Lower leg skin (tissue), 3 donors: ENCODE measurements around the gene FBXO2.

Source experiments
- POLR2A ChIP-seq, 2 donors: fragments of 450-650 bp; IDR thresholded peaks; one replicate each; pipeline ENCODE4 v1.6.1; 2016 to 2017; ENCODE audit warnings: antibody characterized with exemption in 2 of 2, mild to moderate bottlenecking in 1 of 2, moderate library complexity in 1 of 2
- TF ChIP-seq, protein P1 (sequence below), 3 donors: fragments of 450-650 bp; IDR thresholded peaks; one replicate each; pipeline ENCODE4 v1.5.1; 2016; ENCODE audit warnings: antibody characterized with exemption in 3 of 3, mild to moderate bottlenecking in 3 of 3, moderate library complexity in 2 of 3

DNA sequence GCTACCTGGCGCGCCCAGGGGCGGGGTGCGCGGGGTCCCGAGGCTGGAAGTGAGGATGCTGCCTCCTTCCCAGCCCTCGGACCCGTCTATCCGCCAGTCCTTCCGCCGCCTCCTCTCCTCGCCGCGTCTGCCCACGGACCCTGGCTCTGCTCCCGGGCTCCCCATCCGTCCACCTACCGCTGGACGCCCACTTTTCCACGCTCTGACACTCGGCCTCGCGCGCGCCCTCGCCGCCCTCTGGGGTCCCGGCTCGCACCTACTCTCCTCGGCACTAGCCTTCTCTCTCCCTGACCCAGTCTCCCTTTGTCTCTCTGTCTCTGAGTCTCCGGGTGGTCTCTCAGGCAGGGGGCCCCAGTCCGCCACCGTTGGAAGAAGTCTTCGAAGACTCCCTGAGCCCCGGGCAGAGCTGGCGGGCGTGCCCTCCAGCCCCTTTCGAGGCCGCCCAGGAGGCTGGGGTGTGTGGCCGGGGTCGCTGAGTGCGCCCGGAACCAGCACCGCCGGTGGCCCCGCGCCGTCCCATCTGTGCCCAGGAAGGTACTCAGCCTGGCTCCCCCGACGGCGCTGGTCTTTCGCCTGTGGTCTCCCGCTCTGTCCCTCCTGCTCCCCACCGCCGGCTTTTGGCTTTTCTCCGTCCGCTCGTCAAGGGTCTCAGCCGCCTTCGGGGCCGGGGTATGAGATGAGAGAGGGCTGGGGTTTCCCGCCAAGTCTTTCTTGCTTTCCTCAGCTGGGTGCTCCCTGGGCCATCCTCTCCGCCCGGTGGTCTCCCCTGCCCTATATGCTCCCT is 37.9 kb upstream of the FBXO2 start:
- TF ChIP-seq, protein P1, sequence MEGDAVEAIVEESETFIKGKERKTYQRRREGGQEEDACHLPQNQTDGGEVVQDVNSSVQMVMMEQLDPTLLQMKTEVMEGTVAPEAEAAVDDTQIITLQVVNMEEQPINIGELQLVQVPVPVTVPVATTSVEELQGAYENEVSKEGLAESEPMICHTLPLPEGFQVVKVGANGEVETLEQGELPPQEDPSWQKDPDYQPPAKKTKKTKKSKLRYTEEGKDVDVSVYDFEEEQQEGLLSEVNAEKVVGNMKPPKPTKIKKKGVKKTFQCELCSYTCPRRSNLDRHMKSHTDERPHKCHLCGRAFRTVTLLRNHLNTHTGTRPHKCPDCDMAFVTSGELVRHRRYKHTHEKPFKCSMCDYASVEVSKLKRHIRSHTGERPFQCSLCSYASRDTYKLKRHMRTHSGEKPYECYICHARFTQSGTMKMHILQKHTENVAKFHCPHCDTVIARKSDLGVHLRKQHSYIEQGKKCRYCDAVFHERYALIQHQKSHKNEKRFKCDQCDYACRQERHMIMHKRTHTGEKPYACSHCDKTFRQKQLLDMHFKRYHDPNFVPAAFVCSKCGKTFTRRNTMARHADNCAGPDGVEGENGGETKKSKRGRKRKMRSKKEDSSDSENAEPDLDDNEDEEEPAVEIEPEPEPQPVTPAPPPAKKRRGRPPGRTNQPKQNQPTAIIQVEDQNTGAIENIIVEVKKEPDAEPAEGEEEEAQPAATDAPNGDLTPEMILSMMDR (IDR thresholded peaks at IDR 0.05), result no peak
- TF ChIP-seq POLR2A (IDR thresholded peaks at IDR 0.05), result no peak
